ENCODE data around the gene ROCK2.

Gene ROCK2

DNA sequence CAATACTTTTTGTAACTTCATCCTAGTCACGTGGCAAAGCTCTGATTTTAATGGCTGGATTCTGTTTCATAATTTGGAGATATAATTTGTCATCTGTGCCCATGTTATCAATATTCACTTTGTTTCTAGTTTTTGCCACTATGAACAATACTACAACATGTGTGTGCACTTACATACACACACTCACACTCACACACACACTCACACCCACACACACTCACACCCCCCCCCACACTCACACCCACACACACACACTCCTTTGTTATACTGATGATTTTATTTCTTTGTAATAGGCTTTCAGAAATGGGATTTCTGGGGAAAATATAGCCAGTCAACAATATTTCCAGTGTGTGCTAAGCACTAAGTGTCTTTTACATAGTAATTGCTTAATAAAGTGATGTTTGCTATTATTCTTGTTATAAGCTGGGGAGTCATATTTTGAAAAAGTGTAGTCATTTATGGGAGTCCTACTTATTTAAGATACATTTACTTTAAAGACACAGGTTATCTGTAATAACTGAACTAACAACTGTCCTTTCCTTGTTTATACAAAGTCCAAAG lies 22.8 kb upstream of the ROCK2 start:
- no peak for DNase-seq

DNA sequence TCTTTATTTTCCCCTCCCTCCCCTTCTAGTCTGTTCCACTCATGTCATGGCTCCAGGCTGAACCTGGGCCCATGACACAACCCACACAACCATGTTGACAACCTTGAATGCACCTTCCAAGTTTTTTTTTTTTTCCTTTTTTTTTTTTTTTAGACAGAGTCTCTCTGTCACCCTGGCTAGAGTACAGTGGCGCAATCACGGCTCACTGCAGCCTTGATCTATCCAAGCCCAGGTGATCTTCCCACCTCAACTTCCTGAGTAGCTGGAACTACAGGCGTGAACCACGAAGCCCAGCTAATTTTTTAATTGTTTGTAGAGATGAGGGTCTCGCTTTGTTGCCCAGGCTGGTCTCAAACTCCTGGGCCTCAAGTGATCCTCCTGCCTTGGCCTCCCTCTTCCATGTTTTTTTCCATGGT lies 21.9 kb upstream of the ROCK2 start:
- no peak for DNase-seq

DNA sequence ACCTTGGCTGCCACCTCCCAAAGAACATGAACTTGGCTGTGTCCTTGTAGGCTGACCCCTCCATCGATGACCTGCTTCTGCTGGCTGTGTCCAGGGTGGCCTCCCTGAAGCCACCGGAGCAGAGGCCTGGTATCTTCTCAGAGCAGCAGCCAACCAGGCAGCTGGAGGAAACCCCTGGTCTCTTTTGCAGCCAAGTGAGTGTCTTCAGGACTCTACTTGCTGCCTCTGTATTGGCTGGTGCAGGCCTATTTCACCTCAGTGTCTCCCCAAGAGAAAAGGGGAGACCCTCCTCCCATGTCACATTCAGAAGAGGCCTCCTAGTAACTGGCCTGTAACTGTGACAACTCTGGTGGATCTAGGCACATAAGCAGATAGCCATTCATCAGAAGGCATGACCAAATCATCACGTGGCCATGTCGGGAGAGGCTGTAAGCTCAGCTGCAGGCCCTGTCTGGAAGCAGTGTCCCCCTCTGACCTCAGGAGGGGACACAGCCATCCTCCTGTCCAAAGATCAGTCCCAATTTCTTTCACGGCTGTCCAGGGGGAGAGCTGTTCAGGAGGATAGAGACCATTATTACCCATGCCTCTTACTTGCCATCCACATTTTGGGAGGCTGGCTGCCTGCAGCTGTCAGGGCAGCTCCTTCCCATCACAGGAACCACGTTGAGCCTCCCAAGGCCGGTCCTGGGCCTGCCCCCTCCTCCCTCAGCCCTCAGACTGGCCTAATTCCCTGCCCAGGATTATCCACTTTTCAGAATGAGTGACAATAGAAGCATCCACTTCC lies 20.9 kb upstream of the ROCK2 start:
- no peak for DNase-seq

DNA sequence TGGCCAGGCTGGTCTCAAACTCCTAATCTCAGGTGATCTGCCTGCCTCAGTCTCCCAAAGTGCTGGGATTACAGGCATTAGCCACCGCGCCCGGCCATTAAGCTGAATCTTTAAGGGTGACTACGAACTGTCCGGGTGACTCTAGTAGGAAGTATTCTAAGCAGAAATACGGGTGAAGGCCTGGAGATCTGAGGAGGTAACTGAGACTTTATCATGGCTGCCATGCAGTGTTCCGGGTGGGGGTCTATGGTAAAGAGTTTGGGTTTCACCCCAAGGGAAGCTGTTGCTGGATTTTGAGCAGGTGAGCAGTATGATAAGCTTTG lies 20.1 kb upstream of the ROCK2 start:
- no peak for DNase-seq

DNA sequence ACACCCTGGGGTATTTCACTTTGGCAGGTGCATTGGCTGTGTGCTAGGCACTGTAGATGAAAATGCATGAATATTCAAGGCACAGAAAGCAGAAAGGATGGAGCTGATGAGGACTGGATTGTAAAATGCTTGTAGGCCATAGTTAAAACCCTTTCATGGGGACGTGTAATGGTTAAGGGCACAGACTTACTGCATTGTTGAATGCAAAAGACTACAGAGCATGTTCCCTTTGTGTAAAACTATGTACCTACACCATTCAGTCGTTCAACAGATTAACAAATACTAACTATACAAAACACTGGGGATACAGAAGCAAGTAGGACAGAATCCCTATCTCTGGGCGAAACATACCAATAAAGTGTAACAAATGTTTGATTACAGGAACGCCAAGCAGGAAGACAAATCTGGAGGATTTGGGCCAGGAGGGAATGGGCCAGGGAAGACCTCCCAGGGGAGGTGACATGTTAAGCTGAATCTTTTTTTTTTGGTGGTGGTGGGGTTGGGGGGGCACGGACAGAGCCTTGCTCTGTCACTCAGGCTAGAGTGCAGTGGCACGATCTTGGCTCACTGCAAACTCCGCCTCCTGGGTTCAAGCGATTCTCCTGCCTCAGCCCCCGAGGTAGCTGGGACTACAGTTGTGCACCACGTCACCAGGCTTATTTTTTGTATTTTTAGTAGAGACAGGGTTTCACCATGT lies 19.6 kb upstream of the ROCK2 start:
- DNase-seq = no peak

DNA sequence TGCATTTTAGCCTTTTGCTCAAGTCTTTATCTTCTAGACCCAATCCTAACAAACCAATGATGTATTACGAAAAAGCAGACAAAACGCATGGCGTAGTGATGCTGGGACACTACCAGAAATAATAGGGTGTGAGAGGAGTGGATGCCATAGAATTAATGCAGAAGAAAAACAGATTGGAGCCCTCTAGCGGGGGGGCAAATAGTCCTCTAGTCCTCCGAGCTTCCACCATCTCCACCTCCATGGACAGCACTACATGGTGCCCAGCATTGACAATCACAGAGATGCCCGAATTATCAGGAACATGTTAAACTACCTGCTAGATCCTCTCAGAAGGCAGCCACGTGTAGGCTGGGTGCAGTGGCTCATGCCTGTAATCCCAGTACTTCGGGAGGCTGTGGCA lies 15.4 kb upstream of the ROCK2 start:
- no peak for DNase-seq

DNA sequence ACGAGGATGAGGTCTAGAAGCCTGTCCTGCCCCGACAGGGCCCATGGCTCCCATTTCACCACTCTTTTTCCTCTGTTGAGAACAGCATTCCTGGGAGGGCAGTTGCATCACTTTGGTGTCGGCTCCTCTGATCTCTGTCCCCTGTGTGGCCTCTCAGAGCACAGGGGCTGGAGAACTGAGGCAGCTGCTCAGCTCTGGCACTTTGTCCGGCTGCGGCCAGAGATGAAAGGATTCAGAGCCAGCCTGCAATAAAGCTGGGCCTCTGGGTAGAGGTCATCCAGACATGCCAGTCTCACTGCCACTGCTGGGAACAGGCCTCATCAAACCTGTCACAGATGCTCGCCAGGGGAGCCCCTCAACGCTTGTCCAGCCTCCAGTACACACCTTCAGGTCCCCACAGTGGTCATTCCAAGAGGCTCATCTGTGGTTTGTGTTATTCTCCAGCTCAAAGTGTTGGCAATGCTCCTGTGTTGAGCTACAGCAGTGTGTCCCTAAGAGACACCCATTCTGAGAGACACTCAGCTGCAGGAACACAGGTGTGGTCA lies 13.1 kb upstream of the ROCK2 start:
- DNase-seq = no peak

DNA sequence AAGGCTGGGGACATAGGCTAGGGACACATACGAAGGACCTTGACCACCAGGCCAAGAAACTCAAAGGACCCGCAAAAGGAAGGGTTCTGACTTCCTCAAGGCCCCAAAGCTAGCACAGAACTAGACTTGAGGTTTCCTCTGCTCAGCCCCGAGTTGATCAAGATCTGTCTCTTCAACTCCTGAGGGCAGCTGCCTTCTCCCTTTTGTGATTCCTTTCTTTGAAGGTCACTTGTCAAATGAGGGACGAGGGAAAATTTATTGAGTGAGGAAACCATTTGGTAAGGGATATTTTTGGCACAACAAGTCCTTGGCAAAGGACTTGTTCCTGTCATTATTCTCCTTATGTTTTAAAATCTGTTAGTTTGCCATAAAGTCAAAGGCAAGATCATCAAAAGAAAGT lies 12.3 kb upstream of the ROCK2 start:
- no peak for DNase-seq

DNA sequence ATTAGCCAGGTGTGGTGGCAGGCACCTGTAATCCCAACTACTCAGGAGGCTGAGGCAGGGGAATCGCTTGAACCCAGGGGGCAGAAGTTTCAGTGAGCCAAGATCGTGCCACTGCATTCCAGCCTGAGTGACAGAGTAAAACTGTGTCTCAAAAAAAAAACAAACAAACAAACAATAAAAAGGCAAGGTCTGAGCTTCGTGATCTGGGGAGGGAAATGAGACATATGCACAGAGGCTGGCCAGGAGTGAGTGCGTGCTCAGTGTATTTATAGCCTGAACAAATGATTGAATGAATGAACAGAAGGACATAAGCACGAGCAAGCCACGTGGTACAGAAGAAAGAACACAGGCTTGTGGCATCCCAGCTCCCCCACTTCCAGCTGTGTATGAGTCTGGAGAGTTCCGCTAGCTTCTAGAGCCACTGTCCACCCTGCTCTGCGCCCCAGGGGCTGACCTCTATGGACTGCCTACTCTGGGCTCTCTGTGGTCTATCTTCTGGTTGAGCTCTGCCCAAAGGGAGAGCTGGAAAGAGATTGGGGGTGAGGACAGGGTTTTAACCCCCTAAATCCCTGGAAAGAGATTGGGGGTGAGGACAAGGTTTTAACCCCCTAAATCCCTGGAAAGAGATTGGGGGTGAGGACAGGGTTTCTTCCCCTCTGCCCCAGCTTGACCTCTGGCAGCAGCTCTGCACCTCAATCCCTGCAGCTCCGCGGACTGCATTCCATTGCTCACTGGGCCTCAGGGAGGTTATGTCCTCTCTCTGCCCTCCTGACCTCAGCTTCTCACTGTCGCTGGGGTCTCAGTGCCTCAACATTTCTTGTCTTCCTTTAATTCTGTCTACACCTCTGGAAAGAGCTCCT lies 11.0 kb upstream of the ROCK2 start:
- DNase-seq = no peak

DNA sequence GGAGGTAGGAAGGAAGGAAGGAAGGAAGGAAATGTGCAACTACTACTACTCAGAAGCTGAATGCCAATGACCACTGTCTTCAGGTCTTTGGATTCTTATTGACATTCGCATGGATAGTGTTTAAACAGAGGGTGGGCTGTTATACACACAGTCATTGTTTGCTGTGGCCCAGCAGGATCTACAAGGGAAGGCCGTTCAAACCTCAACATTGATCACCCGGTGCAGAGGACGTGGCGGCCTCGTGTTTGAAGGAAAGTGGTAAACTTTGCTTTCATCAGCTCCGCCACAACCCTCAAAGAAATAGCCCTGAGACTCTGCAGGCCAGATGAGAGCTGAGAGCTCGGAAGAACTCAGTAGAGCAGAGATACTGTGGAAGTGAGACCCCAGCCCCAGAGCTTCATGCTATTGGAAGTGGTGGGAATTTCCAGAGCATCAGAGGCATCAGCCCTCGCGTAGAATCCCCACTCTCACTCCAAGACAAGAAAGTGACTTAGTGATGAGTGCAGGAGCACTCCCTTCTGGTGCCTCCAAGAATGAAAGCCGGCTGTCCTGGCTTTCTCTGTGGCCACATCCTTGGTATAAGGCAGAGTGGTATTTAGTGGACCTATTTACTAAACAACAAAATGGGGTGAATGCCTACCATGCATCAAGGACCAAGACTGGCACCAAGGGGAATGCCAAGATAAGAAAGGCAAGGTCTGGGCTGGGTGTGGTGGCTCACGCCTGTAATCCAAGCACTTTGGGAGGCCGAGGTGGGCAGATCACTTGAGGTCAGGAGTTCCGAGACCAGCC lies 10.1 kb upstream of the ROCK2 start:
- DNase-seq = no peak

DNA sequence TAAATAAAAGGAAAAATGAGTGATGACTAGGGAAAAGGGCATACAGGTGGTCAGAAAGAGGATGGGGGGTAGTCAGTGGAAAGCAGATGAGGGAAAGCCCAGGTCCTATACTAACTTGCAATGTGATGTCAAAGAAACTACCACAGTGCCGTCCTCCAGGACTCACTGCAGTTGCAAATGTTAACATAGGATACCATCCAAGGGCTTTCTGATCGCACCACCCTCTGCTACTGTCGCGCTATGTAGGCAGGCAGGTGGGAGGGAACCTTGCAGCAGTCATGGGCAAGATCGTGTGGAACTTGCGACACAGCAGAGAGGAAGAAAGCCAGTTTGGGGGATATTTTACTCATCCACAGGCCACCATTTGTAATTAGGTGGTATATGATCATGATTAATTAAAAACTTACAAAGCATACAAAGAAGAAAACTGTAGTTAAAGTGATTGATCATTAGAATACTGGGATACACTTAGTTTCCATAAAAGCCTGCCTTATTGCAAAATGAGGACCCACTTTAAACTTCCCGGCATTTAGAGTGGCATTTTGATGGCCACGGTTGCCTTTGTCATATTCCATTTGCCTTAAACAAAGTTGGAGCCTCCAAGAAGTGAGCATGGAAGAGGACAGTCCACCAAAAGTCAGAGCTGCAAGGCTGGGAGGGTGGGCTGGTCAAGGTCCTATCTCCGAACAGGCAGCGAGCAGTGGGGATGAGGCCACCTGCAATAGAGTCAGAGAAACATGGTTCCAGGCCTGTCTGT lies 8.5 kb upstream of the ROCK2 start:
- DNase-seq = no peak

DNA sequence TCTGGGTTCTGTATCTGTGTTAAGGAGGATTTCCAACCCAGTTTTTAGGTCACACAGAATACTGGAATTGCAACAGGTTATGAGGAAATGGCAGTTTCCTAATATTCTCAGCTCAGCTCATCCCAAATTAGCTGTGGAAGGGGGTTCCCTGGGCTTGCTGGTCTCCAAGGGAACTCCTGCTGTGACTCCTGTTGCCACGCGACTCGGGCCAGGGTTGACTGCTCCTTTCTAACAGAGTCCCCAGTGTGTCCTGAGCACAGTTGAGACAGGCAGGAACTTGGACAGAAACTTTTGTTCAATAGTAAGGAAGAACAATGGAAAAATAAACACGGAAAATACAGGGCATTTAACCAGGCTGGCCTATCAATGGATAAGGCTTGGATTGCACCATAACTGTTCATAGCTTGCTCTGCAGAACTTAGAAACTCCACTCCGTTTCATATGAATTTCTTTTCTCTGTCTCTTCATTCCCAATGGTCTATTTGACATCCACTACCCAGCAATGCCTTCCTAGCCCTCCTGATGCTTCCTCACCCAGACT lies 3.8 kb upstream of the ROCK2 start:
- peak in 17 of 51 donors; percentile 6 to 62 (median 24) for DNase-seq

DNA sequence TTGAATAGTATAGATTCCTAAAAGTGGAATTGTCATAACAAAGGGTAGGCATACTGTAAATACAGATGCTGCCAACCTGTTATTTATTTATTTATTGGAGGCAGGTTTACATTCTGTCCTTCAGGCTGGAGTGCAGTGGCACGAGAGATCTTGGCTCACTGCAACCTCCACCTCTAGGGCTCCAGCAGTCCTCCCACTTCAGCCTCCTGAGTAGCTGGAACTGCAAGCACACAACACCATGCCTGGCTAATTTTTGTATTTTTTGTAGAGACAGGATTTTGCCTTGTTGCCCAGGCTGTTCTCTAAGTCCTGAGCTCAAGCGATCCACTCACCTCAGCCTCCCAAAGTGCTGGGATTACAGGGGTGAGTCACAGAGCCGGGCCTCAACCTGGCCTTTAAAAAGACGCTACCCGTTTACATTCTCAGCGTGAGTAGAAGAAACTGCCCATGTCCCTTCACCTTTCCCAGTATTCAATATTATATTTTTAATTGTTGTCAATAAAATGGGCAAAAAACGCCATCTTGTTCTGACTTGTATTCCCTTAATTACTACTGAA lies 3.0 kb upstream of the ROCK2 start:
- no peak for DNase-seq

DNA sequence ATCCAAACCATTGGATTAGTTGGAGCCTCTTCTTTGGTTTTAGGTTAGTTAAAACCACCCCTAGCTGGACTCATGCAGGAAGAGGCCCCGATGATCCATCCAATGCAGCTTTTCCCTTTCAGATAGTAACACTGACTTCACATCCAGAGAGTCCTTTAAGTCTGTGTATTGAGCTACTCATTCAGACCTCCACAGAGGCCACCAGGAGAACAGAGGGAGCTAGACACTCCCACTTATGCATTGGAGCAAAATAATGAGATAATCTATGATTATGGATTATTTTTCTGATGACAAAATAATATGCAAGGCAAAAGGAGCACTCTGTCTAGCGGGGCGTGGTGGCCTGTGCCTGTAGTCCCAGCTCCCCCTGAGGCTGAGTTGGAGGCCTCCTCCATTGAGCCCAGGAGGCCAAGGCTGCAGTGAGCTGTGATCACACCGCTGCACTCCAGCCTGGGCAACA lies 1.6 kb upstream of the ROCK2 start:
- DNase-seq = no peak

DNA sequence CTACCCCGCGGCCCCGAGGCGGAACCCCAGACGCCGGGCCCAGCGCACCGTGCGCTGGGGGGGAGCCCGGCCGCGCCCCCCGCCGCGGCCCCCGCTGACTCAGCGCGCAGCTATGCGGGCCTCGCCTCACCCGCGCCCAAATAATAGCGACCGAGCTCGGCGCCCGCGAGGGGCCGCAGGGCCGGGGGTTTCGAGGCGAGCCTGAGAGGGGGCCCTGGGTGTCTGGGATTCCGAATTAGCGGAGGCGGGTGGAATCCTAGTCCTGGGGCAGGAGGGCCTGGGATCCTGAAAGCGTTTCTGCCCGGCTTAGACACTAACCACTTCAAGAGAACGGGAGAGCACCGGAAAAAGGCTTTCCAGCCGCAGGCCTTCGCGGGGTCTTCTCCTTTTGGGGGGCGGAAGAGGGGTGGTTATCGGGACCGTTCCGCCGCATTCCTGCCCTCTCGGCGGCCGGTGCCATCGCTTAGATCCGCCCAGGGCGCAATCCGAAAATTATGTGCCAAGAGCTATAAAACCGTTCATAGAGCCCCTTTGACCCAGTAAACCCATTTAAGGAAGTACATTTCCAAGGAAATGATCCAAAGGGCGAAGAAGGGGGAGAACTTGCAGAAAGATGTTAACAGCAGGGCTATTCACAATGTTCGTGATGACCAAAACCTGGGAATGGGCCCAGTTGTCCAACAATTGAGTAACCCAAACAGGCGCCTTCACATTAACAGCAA lies 681 bp upstream of the ROCK2 start:
- peak in 24 of 51 donors; percentile 10 to 85 (median 52) for DNase-seq

DNA sequence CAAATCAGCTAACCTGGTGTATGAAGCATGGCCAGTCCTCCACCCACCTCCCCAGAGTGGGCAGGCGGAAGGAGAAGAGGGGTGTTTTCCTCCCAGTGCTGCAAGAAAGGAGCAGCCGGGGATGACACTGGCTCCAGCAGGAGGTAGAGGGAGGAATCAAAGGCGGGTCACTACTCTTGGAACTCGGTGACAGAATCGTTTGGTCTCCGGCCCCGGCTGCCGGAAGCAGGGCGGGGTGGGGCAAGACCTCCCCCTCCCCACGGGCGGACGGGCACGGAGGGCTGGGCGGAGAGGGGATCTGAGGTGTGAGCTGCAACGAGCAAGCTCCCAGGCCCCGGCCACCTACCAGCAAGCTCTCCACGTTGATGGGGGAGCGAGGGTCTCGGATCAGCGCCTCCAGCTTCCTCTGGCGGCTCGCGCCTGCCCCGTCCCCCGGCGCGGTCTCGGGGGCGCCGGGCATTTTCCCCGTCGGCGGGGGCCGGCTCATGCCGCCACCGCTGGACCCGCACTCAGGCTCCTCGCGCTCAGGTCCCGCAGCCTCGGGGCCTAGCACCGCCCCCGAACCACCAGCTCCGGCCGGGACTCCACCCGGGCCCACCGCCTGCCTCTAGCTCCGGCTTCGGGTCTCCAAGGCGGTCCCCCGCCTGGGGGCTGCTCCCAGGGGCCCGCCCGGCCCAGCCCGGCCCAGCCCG lies 640 bp downstream of the ROCK2 start:
- DNase-seq = peak in 22 of 51 donors; percentile 21 to 73 (median 43)

DNA sequence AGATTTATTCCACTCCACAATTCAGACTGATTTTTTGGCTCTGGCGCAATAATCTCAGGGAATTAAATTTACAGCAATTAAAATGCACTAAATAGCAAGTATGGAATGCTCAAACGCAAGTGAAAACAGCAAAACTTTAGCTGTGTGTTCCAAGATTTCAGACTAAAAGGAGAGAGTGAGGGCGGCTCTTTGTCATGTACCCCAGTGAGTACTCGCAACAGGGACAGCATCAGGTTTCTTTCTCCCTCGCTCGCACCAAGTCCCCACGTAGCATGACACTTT lies 1.1 kb downstream of the ROCK2 start:
- DNase-seq = peak in 1 of 51 donors; percentile 67

Data from hypothalamus (tissue), 51 donors.